HepG2 (cell line): Measurements from ENCODE around the gene USP34. TPM values are rescaled to one million over a fixed set of nuclear protein-coding genes. Genes with fewer than 3 reads are reported as not detected.

Experiments used
- ATAC-seq: fragments of 200-7000 bp; cut with Tn5 transposase; 3 replicates; pipeline ENCODE4 v1.9.1; 2020; ENCODE audit warnings: mild to moderate bottlenecking, moderate library complexity
- BruUV-seq: library from RNA; stranded (reverse); fragments of 400-500 nt; replicated peaks from 2 replicates; lab custom pipeline; 2021; lab: Mats Ljungman, UMichigan
- CTCF ChIA-PET: fragments of 300-600 bp; formaldehyde crosslinking; extraction: SDS; loops from one replicate; lab custom pipeline; 2021; ENCODE audit warnings: low total read pairs, inconsistent platforms, low intra/inter-chr PET ratio; lab: Yijun Ruan, JAX
- POLR2A ChIA-PET: fragments of 350-600 bp; sonication (Branson Sonifier 250); formaldehyde crosslinking; loops from one replicate; lab custom pipeline; 2020; ENCODE audit warnings: antibody characterized with exemption, inconsistent platforms; lab: Yijun Ruan, JAX
- DNase-seq: peaks from one replicate; pipeline ENCODE4 v3.0.0-alpha.2; 2015; ENCODE audit warnings: low spot score
- FAIRE-seq: peaks from 3 replicates; lab custom pipeline; 2011; peaks lifted over from hg19 to GRCh38; lab: Jason Lieb, UNC
- H2AFZ ChIP-seq: one replicate; pipeline ENCODE4 v1.6.1; 2011; ENCODE audit warnings: low read length, inconsistent platforms
- H3K27ac ChIP-seq: fragments of 300-600 bp; 3 replicates; pipeline ENCODE4 v1.8.0; 2011; ENCODE audit warnings: mixed run types, mild to moderate bottlenecking, mixed read lengths, low read length, inconsistent platforms; ENCODE audit not compliant: insufficient read depth; ENCODE audit errors: extremely low read length
- H3K27me3 ChIP-seq, 2 experiments: fragments of 200-600 bp in 1 of 2; 2 replicates in 1 of 2; 3 replicates in 1 of 2; pipeline versions ENCODE4 v1.6.0 to v1.8.0; 2011; ENCODE audit warnings: low read length in 2 of 2, mild to moderate bottlenecking in 2 of 2, moderate library complexity in 2 of 2, inconsistent platforms in 1 of 2; ENCODE audit not compliant: insufficient read depth in 2 of 2, control insufficient read depth in 1 of 2
- H3K36me3 ChIP-seq, 2 experiments: fragments of 200-600 bp in 1 of 2; replicated peaks in 1 of 2; 2 replicates in 1 of 2; 3 replicates in 1 of 2; pipeline versions ENCODE4 v1.5.1 to v1.8.0; 2011; ENCODE audit warnings: low read length in 2 of 2, inconsistent platforms in 1 of 2; ENCODE audit not compliant: insufficient read depth in 2 of 2, control insufficient read depth in 1 of 2
- H3K4me1 ChIP-seq: 2 replicates; pipeline ENCODE4 v1.5.1; 2012; ENCODE audit warnings: low read length, inconsistent platforms; ENCODE audit not compliant: insufficient read depth
- H3K4me2 ChIP-seq: 2 replicates; pipeline ENCODE4 v1.6.0; 2011; ENCODE audit warnings: low read depth, low read length, inconsistent platforms
- H3K4me3 ChIP-seq, 3 experiments: fragments of 200-600 bp in 1 of 3; sonication (generic), shearing (Covaris generic) in 1 of 3; replicated peaks in 1 of 3; 2 replicates each; pipeline ENCODE4 v1.5.1; 2011 to 2016; ENCODE audit warnings: low read length in 3 of 3, inconsistent platforms in 2 of 3, low read depth in 2 of 3, mild to moderate bottlenecking in 2 of 3, control low read depth in 1 of 3, mixed read lengths in 1 of 3; ENCODE audit not compliant: insufficient read depth in 1 of 3
- H3K79me2 ChIP-seq: one replicate; pipeline ENCODE4 v1.6.1; 2011; ENCODE audit warnings: low read length, inconsistent platforms; ENCODE audit not compliant: insufficient read depth
- H3K9ac ChIP-seq: 2 replicates; pipeline ENCODE4 v1.6.0; 2011; ENCODE audit warnings: mild to moderate bottlenecking, low read depth, low read length, inconsistent platforms; ENCODE audit not compliant: insufficient read depth
- H3K9me3 ChIP-seq: 2 replicates; pipeline ENCODE4 v1.5.1; 2012; ENCODE audit warnings: mild to moderate bottlenecking, low read length
- H4K20me1 ChIP-seq: 2 replicates; pipeline ENCODE4 v1.6.0; 2011; ENCODE audit warnings: inconsistent platforms, mild to moderate bottlenecking, low read length, moderate library complexity; ENCODE audit not compliant: insufficient read depth
- HOXD1 ChIP-seq: sonication (generic); formaldehyde crosslinking; IDR thresholded peaks from 2 replicates; pipeline ENCODE4 v1.5.0; 2020; ENCODE audit warnings: missing genetic modification reagents
- IKZF1 ChIP-seq: fragments of 450-650 bp; IDR thresholded peaks from 2 replicates; pipeline ENCODE4 v1.7.1; 2016
- KDM5A ChIP-seq: fragments of 200-600 bp; sonication (generic); IDR thresholded peaks from 2 replicates; pipeline ENCODE4 v1.7.0; 2018; ENCODE audit warnings: antibody characterized with exemption, mild to moderate bottlenecking, low read length, borderline replicate concordance
- NFE2L2 ChIP-seq: fragments of 150-350 bp; IDR thresholded peaks from 2 replicates; pipeline ENCODE4 v1.6.1; 2014; ENCODE audit warnings: low read length
- SMYD3 ChIP-seq: sonication (generic); formaldehyde crosslinking; IDR thresholded peaks from 2 replicates; pipeline ENCODE4 v1.8.1; 2023; ENCODE audit warnings: mild to moderate bottlenecking, missing genetic modification reagents
- ZBTB7B ChIP-seq: sonication (generic); formaldehyde crosslinking; IDR thresholded peaks from 2 replicates; pipeline ENCODE4 v1.4.0; 2020; ENCODE audit warnings: missing genetic modification reagents
- ZNF180 ChIP-seq: sonication (generic); formaldehyde crosslinking; IDR thresholded peaks from 2 replicates; pipeline ENCODE4 v1.4.0; 2020; ENCODE audit warnings: low read depth, missing genetic modification reagents, borderline replicate concordance
- ZNF674 ChIP-seq: sonication (generic); formaldehyde crosslinking; IDR thresholded peaks from 2 replicates; pipeline ENCODE4 v1.5.0; 2020; ENCODE audit warnings: low read depth, mild to moderate bottlenecking, missing genetic modification reagents
- ZSCAN30 ChIP-seq: sonication (generic); formaldehyde crosslinking; IDR thresholded peaks from 2 replicates; pipeline ENCODE4 v1.5.0; 2020; ENCODE audit warnings: mild to moderate bottlenecking, missing genetic modification reagents
- WGBS: methylation state at CpG from one replicate; pipeline ENCODE4 v1.1.6; 2017; ENCODE audit warnings: low lambda C conversion rate; 5-methylcytosine and 5-hydroxymethylcytosine counted together
- in situ Hi-C: cut with HindIII; loops from 2 replicates; pipeline ENCODE4 v1.10.0; 2017; ENCODE audit warnings: low pct_unique_long_range_greater_than_20kb; ENCODE audit not compliant: extremely low pct_ligation_motif_present
- intact Hi-C: fragments of 100-400 bp; cut with micrococcal nuclease; formaldehyde crosslinking; loops from one replicate; pipeline ENCODE4 v1.10.0; 2022; ENCODE audit not compliant: unreplicated experiment
- polyA plus RNA-seq, 8 experiments: library from polyadenylated mRNA; depleted of rRNA in 3 of 8; stranded (reverse) in 7 of 8; unstranded in 1 of 8; fragments of >200 nt; fragmentation: Illumina TruSeq in 4 of 8; extraction: Trizol in 4 of 8; gene quantifications; 2 replicates each; pipeline versions ENCODE4 v1.2.1 to v1.2.3, GENCODE V29; 2011 to 2016; ENCODE audit warnings: low read depth in 4 of 8, missing spikeins in 1 of 8, mixed read lengths in 1 of 8; ENCODE audit not compliant: insufficient read depth in 1 of 8
- total RNA-seq, 5 experiments: library from RNA; depleted of rRNA; stranded (reverse); fragments of >200 nt; fragmentation: Illumina TruSeq; extraction: Trizol; gene quantifications; 2 replicates each; pipeline ENCODE4 v1.2.3, GENCODE V29; 2016; ENCODE audit warnings: low read depth in 1 of 5
- TF ChIP-seq, protein P1 (sequence below): sonication (generic); formaldehyde crosslinking; conservative IDR thresholded peaks from 2 replicates; pipeline ENCODE4 v1.5.0; 2020; ENCODE audit warnings: missing genetic modification reagents
- TF ChIP-seq, protein P2 (sequence below): sonication (generic); formaldehyde crosslinking; IDR thresholded peaks from 2 replicates; pipeline ENCODE4 v1.5.0; 2020; ENCODE audit warnings: missing genetic modification reagents
- TF ChIP-seq, protein P3 (sequence below): IDR thresholded peaks from 2 replicates; pipeline ENCODE4 v1.6.1; 2016; ENCODE audit warnings: low read depth, missing genetic modification reagents, missing compliant biosample characterization
- TF ChIP-seq, protein P4 (sequence below): sonication (generic); formaldehyde crosslinking; IDR thresholded peaks from 2 replicates; pipeline ENCODE4 v1.4.0; 2020; ENCODE audit warnings: missing genetic modification reagents

The USP34 gene
- total and polyA plus RNA-seq, 2 of the 13 experiments (the other 11 are each of a cell fraction or from before 2014, with no cell fraction given): 99.2 to 100 TPM

DNA sequence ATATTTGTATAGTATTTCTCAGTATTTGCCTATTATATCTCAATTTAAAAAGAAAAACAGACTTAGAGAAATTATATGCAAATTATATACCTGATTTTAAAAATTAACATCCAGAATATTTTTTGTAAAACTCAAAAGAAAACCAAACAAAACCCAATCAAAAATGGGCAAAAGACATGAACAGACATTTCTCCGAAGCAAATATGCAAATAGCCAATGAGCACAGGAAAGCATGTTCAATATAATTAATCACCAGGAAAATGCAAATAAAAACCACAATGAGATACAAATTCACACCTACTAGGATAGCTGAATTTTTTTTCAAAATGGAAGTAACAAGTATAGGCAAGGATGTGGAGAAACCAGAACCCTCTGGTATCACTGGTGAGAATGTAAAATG lies 108.0 kb downstream of the USP34 start:
- in situ Hi-C loops: no loop called here
- Histone ChIP-seq H3K4me1 (no peaks in the 10 kb centered on the region), H3K27ac (no peak overlapping the region), H3K9ac (no peak overlapping the region), H3K4me3 (no peak overlapping the region), H3K36me3 (peaks cover 11 to 31% of the 10 kb centered on the region in 2 experiments), H3K79me2 (peaks cover 31% of the 10 kb centered on the region), H4K20me1 (no peaks in the 10 kb centered on the region), H3K9me3 (no peaks in the 10 kb centered on the region), H2AFZ (no peak overlapping the region), H3K27me3 (no peaks in the 10 kb centered on the region), H3K4me2 (no peak overlapping the region)
- no peak for TF ChIP-seq ZNF180 (CRISPR knock-in tag)
- TF ChIP-seq HOXD1 (CRISPR knock-in tag): no peak
- TF ChIP-seq, protein P1, sequence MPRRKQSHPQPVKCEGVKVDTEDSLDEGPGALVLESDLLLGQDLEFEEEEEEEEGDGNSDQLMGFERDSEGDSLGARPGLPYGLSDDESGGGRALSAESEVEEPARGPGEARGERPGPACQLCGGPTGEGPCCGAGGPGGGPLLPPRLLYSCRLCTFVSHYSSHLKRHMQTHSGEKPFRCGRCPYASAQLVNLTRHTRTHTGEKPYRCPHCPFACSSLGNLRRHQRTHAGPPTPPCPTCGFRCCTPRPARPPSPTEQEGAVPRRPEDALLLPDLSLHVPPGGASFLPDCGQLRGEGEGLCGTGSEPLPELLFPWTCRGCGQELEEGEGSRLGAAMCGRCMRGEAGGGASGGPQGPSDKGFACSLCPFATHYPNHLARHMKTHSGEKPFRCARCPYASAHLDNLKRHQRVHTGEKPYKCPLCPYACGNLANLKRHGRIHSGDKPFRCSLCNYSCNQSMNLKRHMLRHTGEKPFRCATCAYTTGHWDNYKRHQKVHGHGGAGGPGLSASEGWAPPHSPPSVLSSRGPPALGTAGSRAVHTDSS (CRISPR knock-in tag): no peak
- no peak for TF ChIP-seq KDM5A
- no peak for TF ChIP-seq IKZF1
- TF ChIP-seq, protein P2, sequence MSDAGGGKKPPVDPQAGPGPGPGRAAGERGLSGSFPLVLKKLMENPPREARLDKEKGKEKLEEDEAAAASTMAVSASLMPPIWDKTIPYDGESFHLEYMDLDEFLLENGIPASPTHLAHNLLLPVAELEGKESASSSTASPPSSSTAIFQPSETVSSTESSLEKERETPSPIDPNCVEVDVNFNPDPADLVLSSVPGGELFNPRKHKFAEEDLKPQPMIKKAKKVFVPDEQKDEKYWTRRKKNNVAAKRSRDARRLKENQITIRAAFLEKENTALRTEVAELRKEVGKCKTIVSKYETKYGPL (CRISPR knock-in tag): no peak
- TF ChIP-seq, protein P3, sequence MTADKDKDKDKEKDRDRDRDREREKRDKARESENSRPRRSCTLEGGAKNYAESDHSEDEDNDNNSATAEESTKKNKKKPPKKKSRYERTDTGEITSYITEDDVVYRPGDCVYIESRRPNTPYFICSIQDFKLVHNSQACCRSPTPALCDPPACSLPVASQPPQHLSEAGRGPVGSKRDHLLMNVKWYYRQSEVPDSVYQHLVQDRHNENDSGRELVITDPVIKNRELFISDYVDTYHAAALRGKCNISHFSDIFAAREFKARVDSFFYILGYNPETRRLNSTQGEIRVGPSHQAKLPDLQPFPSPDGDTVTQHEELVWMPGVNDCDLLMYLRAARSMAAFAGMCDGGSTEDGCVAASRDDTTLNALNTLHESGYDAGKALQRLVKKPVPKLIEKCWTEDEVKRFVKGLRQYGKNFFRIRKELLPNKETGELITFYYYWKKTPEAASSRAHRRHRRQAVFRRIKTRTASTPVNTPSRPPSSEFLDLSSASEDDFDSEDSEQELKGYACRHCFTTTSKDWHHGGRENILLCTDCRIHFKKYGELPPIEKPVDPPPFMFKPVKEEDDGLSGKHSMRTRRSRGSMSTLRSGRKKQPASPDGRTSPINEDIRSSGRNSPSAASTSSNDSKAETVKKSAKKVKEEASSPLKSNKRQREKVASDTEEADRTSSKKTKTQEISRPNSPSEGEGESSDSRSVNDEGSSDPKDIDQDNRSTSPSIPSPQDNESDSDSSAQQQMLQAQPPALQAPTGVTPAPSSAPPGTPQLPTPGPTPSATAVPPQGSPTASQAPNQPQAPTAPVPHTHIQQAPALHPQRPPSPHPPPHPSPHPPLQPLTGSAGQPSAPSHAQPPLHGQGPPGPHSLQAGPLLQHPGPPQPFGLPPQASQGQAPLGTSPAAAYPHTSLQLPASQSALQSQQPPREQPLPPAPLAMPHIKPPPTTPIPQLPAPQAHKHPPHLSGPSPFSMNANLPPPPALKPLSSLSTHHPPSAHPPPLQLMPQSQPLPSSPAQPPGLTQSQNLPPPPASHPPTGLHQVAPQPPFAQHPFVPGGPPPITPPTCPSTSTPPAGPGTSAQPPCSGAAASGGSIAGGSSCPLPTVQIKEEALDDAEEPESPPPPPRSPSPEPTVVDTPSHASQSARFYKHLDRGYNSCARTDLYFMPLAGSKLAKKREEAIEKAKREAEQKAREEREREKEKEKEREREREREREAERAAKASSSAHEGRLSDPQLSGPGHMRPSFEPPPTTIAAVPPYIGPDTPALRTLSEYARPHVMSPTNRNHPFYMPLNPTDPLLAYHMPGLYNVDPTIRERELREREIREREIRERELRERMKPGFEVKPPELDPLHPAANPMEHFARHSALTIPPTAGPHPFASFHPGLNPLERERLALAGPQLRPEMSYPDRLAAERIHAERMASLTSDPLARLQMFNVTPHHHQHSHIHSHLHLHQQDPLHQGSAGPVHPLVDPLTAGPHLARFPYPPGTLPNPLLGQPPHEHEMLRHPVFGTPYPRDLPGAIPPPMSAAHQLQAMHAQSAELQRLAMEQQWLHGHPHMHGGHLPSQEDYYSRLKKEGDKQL (CRISPR knock-in tag): no peak
- TF ChIP-seq NFE2L2: no peak
- TF ChIP-seq ZNF674 (CRISPR knock-in tag): no peak
- no peak for TF ChIP-seq ZSCAN30 (CRISPR knock-in tag)
- TF ChIP-seq, protein P4, sequence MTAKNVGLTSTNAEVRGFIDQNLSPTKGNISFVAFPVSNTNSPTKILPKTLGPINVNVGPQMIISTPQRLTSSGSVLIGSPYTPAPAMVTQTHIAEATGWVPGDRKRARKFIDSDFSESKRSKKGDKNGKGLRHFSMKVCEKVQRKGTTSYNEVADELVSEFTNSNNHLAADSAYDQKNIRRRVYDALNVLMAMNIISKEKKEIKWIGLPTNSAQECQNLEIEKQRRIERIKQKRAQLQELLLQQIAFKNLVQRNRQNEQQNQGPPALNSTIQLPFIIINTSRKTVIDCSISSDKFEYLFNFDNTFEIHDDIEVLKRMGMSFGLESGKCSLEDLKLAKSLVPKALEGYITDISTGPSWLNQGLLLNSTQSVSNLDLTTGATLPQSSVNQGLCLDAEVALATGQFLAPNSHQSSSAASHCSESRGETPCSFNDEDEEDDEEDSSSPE (CRISPR knock-in tag): no peak
- no peak for TF ChIP-seq SMYD3
- no peak for TF ChIP-seq ZBTB7B
- WGBS: 94% methylated on average over 1 of the region's 1 CpG
- ATAC-seq (no peak), FAIRE-seq (no peak), DNase-seq (no peak)
- ChIA-PET CTCF (no interaction called here), POLR2A (no interaction called here)
- intact Hi-C loops: no loop called here
- BruUV-seq: no TSS peak
